MM.1S (cell line): ENCODE results near the gene AHNAK.
"Not testable (repeated sequence)": the region's sequence is repeated elsewhere in the genome, so short reads cannot be mapped to it uniquely, and the experiment has no call there.

Source experiments
- DNase-seq: peaks from one replicate; pipeline ENCODE4 v3.0.0-alpha.2; 2015
- H2AFZ ChIP-seq: fragments of 300-600 bp; sonication (generic); 2 replicates; pipeline ENCODE4 v1.6.0; 2016; ENCODE audit warnings: antibody characterized with exemption, low read length
- H3F3A ChIP-seq: fragments of 300-600 bp; sonication (generic); 2 replicates; pipeline ENCODE4 v1.6.1; 2016; ENCODE audit warnings: mild to moderate bottlenecking, antibody characterized with exemption, low read length, moderate library complexity, mixed read lengths; ENCODE audit not compliant: insufficient read depth
- H3K27ac ChIP-seq: fragments of 300-600 bp; sonication (generic); 2 replicates; pipeline ENCODE4 v1.5.1; 2016; ENCODE audit warnings: mild to moderate bottlenecking, low read length
- H3K27me3 ChIP-seq: fragments of 300-600 bp; sonication (generic); replicated peaks from 2 replicates; pipeline ENCODE4 v1.6.0; 2016; ENCODE audit warnings: low read length; ENCODE audit not compliant: insufficient read depth
- H3K36me3 ChIP-seq: fragments of 300-600 bp; sonication (generic); replicated peaks from 2 replicates; pipeline ENCODE4 v1.6.1; 2016; ENCODE audit warnings: mild to moderate bottlenecking, low read length, mixed read lengths; ENCODE audit not compliant: insufficient read depth
- H3K4me1 ChIP-seq: fragments of 300-600 bp; sonication (generic); 2 replicates; pipeline ENCODE4 v1.6.1; 2016; ENCODE audit warnings: low read length, mixed read lengths
- H3K4me2 ChIP-seq: fragments of 300-600 bp; sonication (generic); 2 replicates; pipeline ENCODE4 v1.6.0; 2016; ENCODE audit warnings: low read depth, low read length
- H3K4me3 ChIP-seq: fragments of 300-600 bp; sonication (generic); 2 replicates; pipeline ENCODE4 v1.5.1; 2016; ENCODE audit warnings: low read length, mixed read lengths
- H3K79me2 ChIP-seq: fragments of 300-600 bp; sonication (generic); 2 replicates; pipeline ENCODE4 v1.6.1; 2016; ENCODE audit warnings: mixed run types, low read length, mixed read lengths
- H3K9ac ChIP-seq: fragments of 300-600 bp; sonication (generic); 2 replicates; pipeline ENCODE4 v1.6.1; 2016; ENCODE audit warnings: low read length, mixed read lengths
- H3K9me2 ChIP-seq: fragments of 300-600 bp; sonication (generic); replicated peaks from 2 replicates; pipeline ENCODE4 v1.6.1; 2016; ENCODE audit warnings: mild to moderate bottlenecking, low read length, mixed read lengths; ENCODE audit not compliant: insufficient read depth
- H3K9me3 ChIP-seq: fragments of 300-600 bp; sonication (generic); replicated peaks from 2 replicates; pipeline ENCODE4 v1.6.1; 2016; ENCODE audit warnings: mild to moderate bottlenecking, low read length, mixed read lengths; ENCODE audit not compliant: insufficient read depth
- H4K20me1 ChIP-seq: fragments of 300-600 bp; sonication (generic); 2 replicates; pipeline ENCODE4 v1.6.1; 2016; ENCODE audit warnings: mild to moderate bottlenecking, low read length, moderate library complexity, mixed read lengths; ENCODE audit not compliant: insufficient read depth
- EZH2 ChIP-seq: fragments of 300-600 bp; sonication (generic); optimal IDR thresholded peaks from 2 replicates; pipeline ENCODE3; 2017; ENCODE audit warnings: low read depth, mild to moderate bottlenecking, antibody characterized with exemption, low read length, mixed read lengths
- EZH2phosphoT487 ChIP-seq: fragments of 300-600 bp; sonication (generic); IDR thresholded peaks from 2 replicates; pipeline ENCODE4 v1.6.1; 2018; ENCODE audit warnings: antibody characterized with exemption, low read length
- TF ChIP-seq, protein P1 (sequence below): fragments of 300-600 bp; sonication (generic); IDR thresholded peaks from 2 replicates; pipeline ENCODE4 v1.5.1; 2016; ENCODE audit warnings: antibody characterized with exemption, low read length, mixed read lengths

AHNAK gene

DNA sequence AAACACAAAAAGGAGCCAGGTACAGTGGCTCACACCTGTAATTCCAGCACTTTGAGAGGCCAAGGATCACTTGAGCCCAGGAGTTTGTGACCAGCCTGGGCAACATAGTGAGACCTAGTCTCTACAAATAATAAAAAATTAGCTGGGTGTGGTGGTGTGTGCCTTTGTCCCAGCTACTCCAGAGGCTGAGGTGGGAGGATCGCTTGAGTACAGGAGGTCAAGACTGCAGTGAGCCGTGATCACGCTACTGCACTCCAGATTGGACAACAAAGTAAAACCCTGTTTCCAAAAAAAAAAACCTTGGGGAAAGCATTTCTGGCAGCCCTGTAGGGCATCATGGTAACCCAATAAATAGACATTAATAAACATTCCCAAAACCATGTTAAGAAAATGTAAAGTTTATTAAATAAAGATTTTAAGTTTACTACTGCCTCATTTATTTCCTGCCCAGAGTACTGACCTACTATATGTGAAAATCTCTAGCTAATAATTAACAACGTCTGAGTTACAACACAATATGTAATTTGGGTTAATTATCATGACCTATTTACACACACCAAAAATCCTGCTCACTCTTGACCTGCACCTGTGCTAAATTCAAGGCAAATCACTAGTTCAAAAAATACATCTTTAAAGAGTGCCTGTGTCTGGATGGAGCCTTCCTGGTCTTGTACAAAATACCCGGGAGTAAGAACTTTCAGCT, 18.6 kb upstream of the AHNAK start:
- H3K9me3 ChIP-seq, result no peaks in the 10 kb centered on the region
- TF ChIP-seq EZH2 (no peak), EZH2phosphoT487 (no peak)
- TF ChIP-seq, protein P1, sequence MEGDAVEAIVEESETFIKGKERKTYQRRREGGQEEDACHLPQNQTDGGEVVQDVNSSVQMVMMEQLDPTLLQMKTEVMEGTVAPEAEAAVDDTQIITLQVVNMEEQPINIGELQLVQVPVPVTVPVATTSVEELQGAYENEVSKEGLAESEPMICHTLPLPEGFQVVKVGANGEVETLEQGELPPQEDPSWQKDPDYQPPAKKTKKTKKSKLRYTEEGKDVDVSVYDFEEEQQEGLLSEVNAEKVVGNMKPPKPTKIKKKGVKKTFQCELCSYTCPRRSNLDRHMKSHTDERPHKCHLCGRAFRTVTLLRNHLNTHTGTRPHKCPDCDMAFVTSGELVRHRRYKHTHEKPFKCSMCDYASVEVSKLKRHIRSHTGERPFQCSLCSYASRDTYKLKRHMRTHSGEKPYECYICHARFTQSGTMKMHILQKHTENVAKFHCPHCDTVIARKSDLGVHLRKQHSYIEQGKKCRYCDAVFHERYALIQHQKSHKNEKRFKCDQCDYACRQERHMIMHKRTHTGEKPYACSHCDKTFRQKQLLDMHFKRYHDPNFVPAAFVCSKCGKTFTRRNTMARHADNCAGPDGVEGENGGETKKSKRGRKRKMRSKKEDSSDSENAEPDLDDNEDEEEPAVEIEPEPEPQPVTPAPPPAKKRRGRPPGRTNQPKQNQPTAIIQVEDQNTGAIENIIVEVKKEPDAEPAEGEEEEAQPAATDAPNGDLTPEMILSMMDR, result no peak
- 0 out of 2 replicates have a peak, but pooled peaks cover 2% of the 10 kb centered on the region for H3K4me1 ChIP-seq
- H3K27me3 ChIP-seq, result no peaks in the 10 kb centered on the region
- peaks cover 19% of the 10 kb centered on the region for H3F3A ChIP-seq
- H3K36me3 ChIP-seq, result peaks cover 20% of the 10 kb centered on the region
- no peak overlapping the region for H3K27ac ChIP-seq
- 0 out of 2 replicates have a peak, but pooled peaks cover 5% of the 10 kb centered on the region for H4K20me1 ChIP-seq
- H3K4me3 ChIP-seq, result no peak overlapping the region
- no peak overlapping the region for H3K4me2 ChIP-seq
- no peak overlapping the region for H3K9ac ChIP-seq
- H2AFZ ChIP-seq, result no peak overlapping the region
- peaks cover 85% of the 10 kb centered on the region for H3K79me2 ChIP-seq
- H3K9me2 ChIP-seq, result no peaks in the 10 kb centered on the region
- no peak for DNase-seq

DNA sequence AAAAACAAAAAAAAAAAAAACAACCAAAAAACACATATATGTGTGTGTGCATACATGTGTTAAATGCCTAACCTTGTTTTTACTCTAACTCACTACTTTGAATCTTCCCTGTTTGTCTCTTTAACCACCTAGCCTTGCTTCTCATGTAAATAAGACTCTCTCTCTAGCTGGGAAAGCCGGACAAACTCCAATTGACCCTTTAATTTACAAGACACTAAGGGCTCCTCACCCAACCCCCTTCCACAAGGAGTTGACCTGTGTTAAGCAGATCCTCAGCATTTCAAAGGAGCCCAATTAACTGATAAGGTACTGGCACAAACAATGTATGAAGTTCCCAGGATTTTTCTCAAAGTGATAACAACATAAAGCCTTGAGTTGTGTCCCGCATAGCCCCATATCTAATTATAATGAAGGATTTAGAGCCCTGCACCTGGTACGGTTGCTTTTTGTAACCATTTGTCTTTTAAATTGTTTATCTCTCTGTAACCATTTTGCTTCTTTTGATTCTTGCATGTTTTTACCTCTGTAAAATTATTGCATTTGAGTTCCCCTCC, 15.1 kb upstream of the AHNAK start:
- peaks cover 12% of the 10 kb centered on the region for H3K36me3 ChIP-seq
- peaks cover 65% of the 10 kb centered on the region for H3K79me2 ChIP-seq
- not testable (repeated sequence) for DNase-seq, H3K27ac ChIP-seq, H3K9me3 ChIP-seq, H3K4me3 ChIP-seq, H3K9me2 ChIP-seq, H3K27me3 ChIP-seq, H3K4me2 ChIP-seq, H3K9ac ChIP-seq, H4K20me1 ChIP-seq, H2AFZ ChIP-seq
- peaks cover 37% of the 10 kb centered on the region for H3K4me1 ChIP-seq
- peaks cover 51% of the 10 kb centered on the region for H3F3A ChIP-seq

DNA sequence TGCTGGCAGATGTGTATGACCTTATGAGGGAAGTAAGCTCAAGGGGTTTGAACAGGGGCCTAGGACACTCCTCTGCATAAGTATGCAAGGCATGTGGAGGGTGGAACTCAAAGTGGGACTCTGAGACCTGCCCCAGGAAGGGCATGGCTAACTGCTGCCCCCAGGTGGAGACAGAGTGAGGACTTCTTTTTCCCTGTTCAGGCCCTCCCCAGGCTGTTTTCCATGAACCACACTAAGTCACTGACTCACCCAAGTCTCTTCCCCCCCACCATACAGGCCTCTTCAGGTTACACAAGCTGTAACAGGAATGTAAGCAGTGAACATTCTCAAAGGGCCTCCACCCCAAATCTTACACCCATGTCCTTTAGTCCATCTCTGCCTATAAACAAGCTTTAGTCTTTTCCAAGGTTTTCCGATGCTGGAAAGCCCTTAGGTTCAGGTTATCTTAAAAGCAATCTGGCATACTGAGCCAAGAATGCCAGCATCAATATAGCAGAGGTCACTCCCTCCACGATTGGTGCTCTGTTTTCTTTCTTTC, 14.0 kb upstream of the AHNAK start:
- H3K36me3 ChIP-seq, result peaks cover 10% of the 10 kb centered on the region
- TF ChIP-seq EZH2 (no peak), EZH2phosphoT487 (no peak)
- TF ChIP-seq, protein P1, result peak; percentile 74
- no peak overlapping the region for H3K9ac ChIP-seq
- no peaks in the 10 kb centered on the region for H3K9me3 ChIP-seq
- peak; percentile 63 for DNase-seq
- H3K4me2 ChIP-seq, result no peak overlapping the region
- no peak overlapping the region for H3K4me3 ChIP-seq
- H4K20me1 ChIP-seq, result 0 out of 2 replicates have a peak, but pooled peaks cover 5% of the 10 kb centered on the region
- H3K79me2 ChIP-seq, result peaks cover 54% of the 10 kb centered on the region
- no peaks in the 10 kb centered on the region for H3K27me3 ChIP-seq
- H3K4me1 ChIP-seq, result peaks cover 48% of the 10 kb centered on the region
- H3K9me2 ChIP-seq, result no peaks in the 10 kb centered on the region
- peak overlapping the region; percentile 6; the same call in 1 of the 2 replicates for H3K27ac ChIP-seq
- no peak overlapping the region for H2AFZ ChIP-seq
- peaks cover 62% of the 10 kb centered on the region for H3F3A ChIP-seq

DNA sequence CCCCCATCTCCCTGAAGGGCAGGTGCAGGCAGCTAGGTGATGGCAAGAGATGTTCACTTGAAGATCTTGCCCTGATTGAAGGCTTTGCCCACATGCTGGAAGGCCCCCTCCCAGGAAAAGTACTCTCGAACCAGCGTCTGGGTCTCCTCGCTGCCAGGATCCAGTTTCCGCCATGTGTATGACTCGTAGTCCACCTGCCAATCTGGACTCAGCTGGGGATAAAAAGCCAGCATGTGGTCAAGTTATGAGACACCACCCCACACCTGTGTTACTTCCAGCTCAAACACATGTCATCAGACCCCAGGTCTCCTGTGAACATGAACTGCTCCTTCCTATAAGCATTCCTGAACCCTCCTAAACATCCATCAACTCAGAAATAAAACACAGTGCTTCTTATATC, 13.0 kb upstream of the AHNAK start:
- Histone ChIP-seq H3K4me1 (peaks cover 57% of the 10 kb centered on the region), H3K27ac (peak overlapping the region; percentile 99; the same call in 1 of the 2 replicates), H3F3A (peaks cover 69% of the 10 kb centered on the region), H3K79me2 (peaks cover 45% of the 10 kb centered on the region)
- H3K9me2 ChIP-seq, H3K4me2 ChIP-seq, H3K27me3 ChIP-seq, H3K4me3 ChIP-seq, H3K36me3 ChIP-seq, H4K20me1 ChIP-seq, DNase-seq, H3K9me3 ChIP-seq, H3K9ac ChIP-seq, H2AFZ ChIP-seq: not testable (repeated sequence)
